ENCODE results near the gene IRX6. TPM values are rescaled to one million over a fixed set of nuclear protein-coding genes. Genes with fewer than 3 reads are reported as not detected.

IRX6 gene
- total and polyA plus RNA-seq, 2 of the 8 experiments (the other 6 are each of a cell fraction or from before 2014, with no cell fraction given), result 0.61 TPM; not detected in 1

- H2BK120ac ChIP-seq (replicated peaks; ENCODE audit: low read depth, low read length), result no peak overlapping the region
- DNase-seq (ENCODE audit: low read depth in 1 of 2, low spot score in 2 of 2) (no peak), FAIRE-seq (no peak)
- CTCF ChIA-PET (ENCODE audit: partially characterized antibody), result interaction anchor here (0.8 to 1.8 kb wide), 3 partner anchors 12 to 73 kb away, joined by 3 read pairs; no protein-coding TSS in a partner anchor
- no peaks in the 10 kb centered on the region for H3K9me3 ChIP-seq (ENCODE audit: insufficient read depth in 2 of 2, low read depth in 1 of 2, low read length in 1 of 2)
- H4K20me1 ChIP-seq (replicated peaks in 1 of 2; ENCODE audit: control insufficient read depth in 1 of 2, insufficient read depth in 2 of 2, low read length in 2 of 2), result no peaks in the 10 kb centered on the region
- H3K18ac ChIP-seq (ENCODE audit: extremely low read depth, low read length), result no peak overlapping the region
- no peak overlapping the region for H3K4me2 ChIP-seq (ENCODE audit: insufficient read depth in 1 of 2, low read depth in 2 of 2, low read length in 2 of 2)
- no peaks in the 10 kb centered on the region for H3K79me1 ChIP-seq (ENCODE audit: low read depth, low read length)
- H4K91ac ChIP-seq (replicated peaks; ENCODE audit: insufficient read length, low read length), result no peak overlapping the region
- H2AK5ac ChIP-seq (ENCODE audit: low read depth, low read length), result no peak overlapping the region
- H3K23ac ChIP-seq (ENCODE audit: insufficient read length), result no peak overlapping the region
- no peaks in the 10 kb centered on the region for H3K23me2 ChIP-seq (ENCODE audit: low read depth, low read length)
- no peak overlapping the region for H4K8ac ChIP-seq (ENCODE audit: extremely low read depth, insufficient read depth, low read length)
- H3K27me3 ChIP-seq (replicated peaks in 1 of 4; ENCODE audit: control insufficient read depth in 3 of 4, extremely low read depth in 1 of 4, insufficient read depth in 3 of 4, low read length in 3 of 4), result peaks cover 3 to 22% (median 10%) of the 10 kb centered on the region in 4 experiments; a peak in 6 of 7 replicates
- POLR2A ChIA-PET (ENCODE audit: partially characterized antibody), result no interaction called here
- no peak overlapping the region for H3K9ac ChIP-seq (replicated peaks in 1 of 4; ENCODE audit: extremely low read depth in 1 of 4, low read depth in 3 of 4, low read length in 3 of 4)
- no peak overlapping the region for H3K27ac ChIP-seq (ENCODE audit: low read depth, low read length)
- H3K36me3 ChIP-seq (ENCODE audit: control insufficient read depth in 2 of 4, insufficient read depth in 4 of 4, low read length in 3 of 4), result no peaks in the 10 kb centered on the region
- no peak overlapping the region for H3K4ac ChIP-seq (replicated peaks; ENCODE audit: insufficient read length, low read depth, low read length)
- no peak overlapping the region for H4K5ac ChIP-seq (ENCODE audit: insufficient read length, low read depth, low read length)
- no peaks in the 10 kb centered on the region for H3K4me1 ChIP-seq (replicated peaks in 1 of 4; ENCODE audit: control insufficient read depth in 3 of 4, insufficient read depth in 4 of 4, low read length in 3 of 4)
- 86% methylated on average over 5 of the region's 5 CpGs; no CpG with 5 or more reads in 1 of the 2 experiments for WGBS, 2 experiments (ENCODE audit: extremely low coverage in 1 of 2, insufficient coverage in 1 of 2, insufficient read length in 1 of 2, insufficient replicate concordance in 2 of 2, low coverage in 1 of 2, low lambda C conversion rate in 2 of 2, missing lambda C conversion rate in 1 of 2)
- no peaks in the 10 kb centered on the region for H3K79me2 ChIP-seq (ENCODE audit: control insufficient read depth in 1 of 2, insufficient read depth in 2 of 2, low read length in 2 of 2)
- no peak overlapping the region for H2BK12ac ChIP-seq (ENCODE audit: low read depth, low read length)
- H3K14ac ChIP-seq (ENCODE audit: insufficient read length), result no peak overlapping the region
- no peak overlapping the region for H2BK20ac ChIP-seq (ENCODE audit: low read length)
- no peak overlapping the region for H2BK5ac ChIP-seq (ENCODE audit: low read depth, low read length)
- no peak overlapping the region for H2AFZ ChIP-seq (ENCODE audit: low read length)
- no peak overlapping the region for H3K56ac ChIP-seq (replicated peaks; ENCODE audit: insufficient read length, low read depth, low read length)
- H2BK15ac ChIP-seq (ENCODE audit: low read length), result no peak overlapping the region
- H3K4me3 ChIP-seq (ENCODE audit: extremely low read depth in 1 of 4, insufficient read depth in 2 of 4, low read depth in 3 of 4, low read length in 4 of 4), result no peak overlapping the region
- TF ChIP-seq SRF (IDR thresholded peaks at IDR 0.05; ENCODE audit: low read depth, low read length), result no peak
- TF ChIP-seq BRCA1 (IDR thresholded peaks at IDR 0.05; ENCODE audit: low read depth, low read length), result no peak
- no peak for TF ChIP-seq CBX5 (IDR thresholded peaks at IDR 0.05; ENCODE audit: low read depth, low read length)
- TF ChIP-seq KDM4A (IDR thresholded peaks at IDR 0.05; ENCODE audit: low read depth, low read length, severe bottlenecking), result no peak
- TF ChIP-seq YY1 (IDR thresholded peaks at IDR 0.05; ENCODE audit: low read depth, low read length), result no peak
- no peak for TF ChIP-seq MAFK (IDR thresholded peaks at IDR 0.05; ENCODE audit: low read depth, low read length)
- no peak for TF ChIP-seq TEAD4 (IDR thresholded peaks at IDR 0.05; ENCODE audit: low read depth, low read length)
- TF ChIP-seq EGR1 (IDR thresholded peaks at IDR 0.05; ENCODE audit: borderline replicate concordance, low read depth, low read length), result no peak
- TF ChIP-seq GTF2F1 (IDR thresholded peaks at IDR 0.05; ENCODE audit: borderline replicate concordance, low read depth, low read length), result no peak
- no peak for TF ChIP-seq EP300 (IDR thresholded peaks at IDR 0.05; ENCODE audit: borderline replicate concordance in 1 of 2, low read depth in 2 of 2, low read length in 2 of 2)
- no peak for TF ChIP-seq BACH1 (IDR thresholded peaks at IDR 0.05; ENCODE audit: low read length)
- no peak for TF ChIP-seq JUN (IDR thresholded peaks at IDR 0.05; ENCODE audit: low read depth, low read length)
- no peak for TF ChIP-seq RNF2 (IDR thresholded peaks at IDR 0.05; ENCODE audit: borderline replicate concordance, low read depth, low read length, missing control alignments, poor library complexity, severe bottlenecking)
- no peak for TF ChIP-seq GABPA (IDR thresholded peaks at IDR 0.05; ENCODE audit: borderline replicate concordance, insufficient read depth, low read length)
Measured at GRCh38 chr16:55338646-55339045, 14.6 kb downstream of the IRX6 start.
